NT2/D1 (cell line): Measurements from ENCODE around the gene OR6C70.

Source experiments
- SUZ12 ChIP-seq: IDR thresholded peaks from 2 replicates; pipeline ENCODE4 v1.6.1; 2011; ENCODE audit not compliant: insufficient read length, insufficient read depth; ENCODE audit errors: extremely low read depth
- YY1 ChIP-seq: IDR thresholded peaks from 2 replicates; pipeline ENCODE4 v1.6.1; 2011; ENCODE audit not compliant: insufficient read length, insufficient read depth
- ZNF274 ChIP-seq: IDR thresholded peaks from 2 replicates; pipeline ENCODE4 v1.6.1; 2011; ENCODE audit warnings: mild to moderate bottlenecking, low read depth, low read length

DNA sequence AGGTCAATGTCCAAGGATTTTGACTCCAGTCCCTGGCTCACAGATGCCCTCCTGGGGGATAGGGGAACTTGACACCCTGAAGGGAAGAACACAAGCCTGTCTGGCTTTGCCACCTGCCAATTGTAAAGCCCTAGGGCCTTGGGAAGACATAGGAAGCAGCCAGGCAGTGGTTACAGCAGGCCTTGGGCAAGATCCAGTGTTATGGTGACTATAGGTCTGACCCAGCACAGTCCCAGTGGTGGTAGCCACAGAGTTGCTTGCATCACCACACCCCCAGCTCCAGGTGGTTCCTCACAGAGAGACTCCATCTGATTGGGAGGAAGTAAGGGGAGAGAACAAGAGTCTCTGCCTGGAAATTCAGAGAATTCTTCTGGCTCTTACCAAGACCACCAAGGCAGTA, 46.5 kb upstream of the OR6C70 start:
- TF ChIP-seq YY1, result no peak
- TF ChIP-seq SUZ12, result no peak
- no peak for TF ChIP-seq ZNF274
